SU-DHL-6 (cell line): ENCODE data around the gene RHOT2.

Experiments used
- H2AFZ ChIP-seq: fragments of 200-600 bp; sonication (generic); 2 replicates; pipeline ENCODE4 v1.6.1; 2014; ENCODE audit warnings: low read depth, mild to moderate bottlenecking, moderate library complexity, mixed read lengths, antibody characterized with exemption, low read length; ENCODE audit not compliant: severe bottlenecking
- H3F3A ChIP-seq: fragments of 200-600 bp; shearing (Covaris generic); 2 replicates; pipeline ENCODE4 v1.6.0; 2016; ENCODE audit warnings: antibody characterized with exemption, mild to moderate bottlenecking; ENCODE audit not compliant: insufficient read depth
- H3K27ac ChIP-seq: fragments of 200-600 bp; sonication (generic); 2 replicates; pipeline ENCODE4 v1.5.1; 2016; ENCODE audit warnings: low read depth, mild to moderate bottlenecking, low read length, moderate library complexity, mixed read lengths
- H3K27me3 ChIP-seq: fragments of 200-600 bp; sonication (generic), shearing (Covaris generic); 2 replicates; pipeline ENCODE4 v1.6.0; 2014; ENCODE audit warnings: mild to moderate bottlenecking, low read length
- H3K36me3 ChIP-seq: fragments of 200-600 bp; sonication (generic); 2 replicates; pipeline ENCODE4 v1.6.1; 2014; ENCODE audit warnings: mild to moderate bottlenecking, low read length, mixed read lengths
- H3K4me2 ChIP-seq: fragments of 300-600, 200-600 bp; shearing (Covaris generic), sonication (generic); 2 replicates; pipeline ENCODE4 v1.6.0; 2014; ENCODE audit warnings: low read length, low read depth, mild to moderate bottlenecking; ENCODE audit not compliant: poor library complexity, severe bottlenecking
- H3K4me3 ChIP-seq: fragments of 200-600 bp; sonication (generic); 2 replicates; pipeline ENCODE4 v1.5.1; 2014; ENCODE audit warnings: antibody characterized with exemption, low read length, mild to moderate bottlenecking, mixed read lengths; ENCODE audit not compliant: insufficient read depth, poor library complexity, severe bottlenecking
- H3K79me2 ChIP-seq: fragments of 200-600 bp; sonication (generic); 2 replicates; pipeline ENCODE4 v1.6.1; 2014; ENCODE audit warnings: mild to moderate bottlenecking, low read length, moderate library complexity; ENCODE audit not compliant: insufficient read depth
- H3K9ac ChIP-seq: fragments of 200-600 bp; sonication (generic); 2 replicates; pipeline ENCODE4 v1.7.0; 2014; ENCODE audit warnings: mild to moderate bottlenecking, low read length
- H3K9me2 ChIP-seq: fragments of 200-600 bp; sonication (generic); replicated peaks from 2 replicates; pipeline ENCODE4 v1.6.1; 2014; ENCODE audit warnings: low read length; ENCODE audit not compliant: insufficient read depth
- H3K9me3 ChIP-seq: fragments of 200-600 bp; sonication (generic); 2 replicates; pipeline ENCODE4 v1.6.1; 2014; ENCODE audit warnings: low read length, mixed read lengths; ENCODE audit not compliant: insufficient read depth
- H4K20me1 ChIP-seq: fragments of 200-600 bp; sonication (generic); 2 replicates; pipeline ENCODE4 v1.6.1; 2014; ENCODE audit warnings: low read depth, mild to moderate bottlenecking, antibody characterized with exemption, low read length, moderate library complexity, mixed read lengths
- EZH2phosphoT487 ChIP-seq: fragments of 200-600 bp; sonication (generic), shearing (Covaris generic); conservative IDR thresholded peaks from 2 replicates; pipeline ENCODE4 v1.6.1; 2018; ENCODE audit warnings: mild to moderate bottlenecking, antibody characterized with exemption, low read length, moderate library complexity, mixed read lengths
- TF ChIP-seq, protein P1 (sequence below): fragments of 200-600 bp; sonication (generic); IDR thresholded peaks from one replicate; pipeline ENCODE4 v1.5.1; 2017; ENCODE audit warnings: antibody characterized with exemption, mild to moderate bottlenecking, low read length, moderate library complexity; ENCODE audit not compliant: insufficient read depth, poor library complexity, severe bottlenecking

Gene RHOT2

DNA sequence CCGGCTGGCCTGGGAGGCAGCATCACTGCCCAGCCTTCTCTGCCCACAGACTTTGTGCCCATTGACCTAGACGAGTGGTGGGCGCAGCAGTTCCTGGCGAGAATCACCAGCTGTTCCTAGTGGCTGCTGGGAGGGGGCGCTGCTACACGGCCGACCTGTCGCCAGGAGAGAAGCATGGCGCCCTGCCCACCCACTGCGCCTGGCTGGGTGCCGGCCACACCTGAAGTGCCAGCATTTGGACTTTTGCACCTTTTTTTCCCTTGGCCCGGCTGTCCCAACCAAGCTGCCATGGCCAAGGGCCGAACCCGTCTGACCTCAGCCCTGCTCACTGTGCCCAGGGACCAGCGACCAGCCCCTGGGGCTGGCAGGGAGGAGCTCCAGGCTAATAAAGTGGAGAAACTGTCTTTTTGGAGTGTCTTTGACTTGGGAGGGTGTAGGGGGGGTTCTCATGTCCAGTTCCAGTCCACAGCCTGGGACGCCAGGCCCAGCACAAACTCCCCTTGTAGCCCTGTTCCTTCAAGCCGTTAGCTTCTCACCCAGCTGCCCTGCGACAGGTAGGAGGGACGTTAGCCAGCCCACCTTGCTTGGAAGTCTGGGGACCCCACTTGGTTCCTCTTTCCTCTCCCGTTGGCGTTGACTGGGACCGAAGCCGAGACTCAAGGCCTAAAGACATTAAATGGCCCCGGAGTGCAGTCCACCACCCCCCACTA is 19.7 kb upstream of the RHOT2 start:
- peak overlapping the region; percentile 68 for H3K4me3 ChIP-seq
- H4K20me1 ChIP-seq = no peaks in the 10 kb centered on the region
- no peak overlapping the region for H2AFZ ChIP-seq
- H3K9ac ChIP-seq = peak overlapping the region; percentile 88
- no peaks in the 10 kb centered on the region for H3K36me3 ChIP-seq
- no peaks in the 10 kb centered on the region for H3K27me3 ChIP-seq
- peak overlapping the region; percentile 66 for H3K27ac ChIP-seq
- H3K9me2 ChIP-seq = no peaks in the 10 kb centered on the region
- H3K9me3 ChIP-seq = no peaks in the 10 kb centered on the region
- peaks cover 9% of the 10 kb centered on the region; the same call in 1 of the 2 replicates for H3K79me2 ChIP-seq
- H3F3A ChIP-seq = peaks cover 12% of the 10 kb centered on the region
- peak overlapping the region; percentile 74 for H3K4me2 ChIP-seq
- TF ChIP-seq, protein P1, sequence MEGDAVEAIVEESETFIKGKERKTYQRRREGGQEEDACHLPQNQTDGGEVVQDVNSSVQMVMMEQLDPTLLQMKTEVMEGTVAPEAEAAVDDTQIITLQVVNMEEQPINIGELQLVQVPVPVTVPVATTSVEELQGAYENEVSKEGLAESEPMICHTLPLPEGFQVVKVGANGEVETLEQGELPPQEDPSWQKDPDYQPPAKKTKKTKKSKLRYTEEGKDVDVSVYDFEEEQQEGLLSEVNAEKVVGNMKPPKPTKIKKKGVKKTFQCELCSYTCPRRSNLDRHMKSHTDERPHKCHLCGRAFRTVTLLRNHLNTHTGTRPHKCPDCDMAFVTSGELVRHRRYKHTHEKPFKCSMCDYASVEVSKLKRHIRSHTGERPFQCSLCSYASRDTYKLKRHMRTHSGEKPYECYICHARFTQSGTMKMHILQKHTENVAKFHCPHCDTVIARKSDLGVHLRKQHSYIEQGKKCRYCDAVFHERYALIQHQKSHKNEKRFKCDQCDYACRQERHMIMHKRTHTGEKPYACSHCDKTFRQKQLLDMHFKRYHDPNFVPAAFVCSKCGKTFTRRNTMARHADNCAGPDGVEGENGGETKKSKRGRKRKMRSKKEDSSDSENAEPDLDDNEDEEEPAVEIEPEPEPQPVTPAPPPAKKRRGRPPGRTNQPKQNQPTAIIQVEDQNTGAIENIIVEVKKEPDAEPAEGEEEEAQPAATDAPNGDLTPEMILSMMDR = peak; percentile 82
- TF ChIP-seq EZH2phosphoT487 = no peak

- Histone ChIP-seq H3K4me3 (peak within 1 kb of the TSS; percentile 68), H3K9me3 (no peaks in the 10 kb centered on the region), H3K9me2 (no peaks in the 10 kb centered on the region), H3K27ac (peak within 1 kb of the TSS; percentile 66), H3K27me3 (no peaks in the 10 kb centered on the region), H3K79me2 (peaks cover 6% of the 10 kb centered on the region; the same call in 1 of the 2 replicates), H3K4me2 (peak within 1 kb of the TSS; percentile 74), H2AFZ (peak within 1 kb of the TSS; percentile 43), H4K20me1 (no peaks in the 10 kb centered on the region), H3K9ac (peak within 1 kb of the TSS; percentile 88), H3F3A (peaks cover 9% of the 10 kb centered on the region; the same call in 1 of the 2 replicates), H3K36me3 (no peaks in the 10 kb centered on the region)
- TF ChIP-seq EZH2phosphoT487 = no peak
- TF ChIP-seq, protein P1 = no peak
Measured at GRCh38 chr16:648781-649589, 18.9 kb upstream of the RHOT2 start, which contains the start of gene WDR90. WDR90 (plus strand) TSS chr16:649365; CDS start chr16:649417, 52 bp downstream.

DNA sequence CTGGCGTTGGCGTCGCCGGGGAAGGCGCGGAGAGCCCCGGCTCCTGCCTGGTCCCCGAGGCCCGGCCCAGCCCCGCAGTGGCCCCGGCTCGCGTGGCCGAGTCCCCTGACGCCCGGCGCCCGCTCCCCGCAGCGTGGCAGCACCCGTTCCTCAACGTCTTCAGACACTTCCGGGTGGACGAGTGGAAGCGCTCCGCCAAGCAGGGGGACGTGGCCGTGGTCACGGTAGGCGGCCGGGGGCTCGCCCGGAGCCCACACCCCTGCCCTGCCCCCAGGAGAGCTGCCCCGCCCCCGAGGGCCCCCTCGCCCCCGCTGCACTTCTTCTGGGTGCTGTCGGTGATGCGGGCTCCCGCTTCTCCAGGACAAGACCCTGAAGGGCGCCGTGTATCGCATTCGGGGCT is 18.3 kb upstream of the RHOT2 start:
- Histone ChIP-seq H3K4me2 (peak overlapping the region; percentile 74), H3F3A (peaks cover 9% of the 10 kb centered on the region; the same call in 1 of the 2 replicates), H4K20me1 (no peaks in the 10 kb centered on the region), H3K9me2 (no peaks in the 10 kb centered on the region), H3K79me2 (peaks cover 6% of the 10 kb centered on the region; the same call in 1 of the 2 replicates), H2AFZ (peak overlapping the region; percentile 43), H3K9ac (peak overlapping the region; percentile 88), H3K9me3 (no peaks in the 10 kb centered on the region), H3K36me3 (no peaks in the 10 kb centered on the region), H3K27ac (peak overlapping the region; percentile 54), H3K4me3 (peak overlapping the region; percentile 68), H3K27me3 (no peaks in the 10 kb centered on the region)
- TF ChIP-seq, protein P1 = no peak
- TF ChIP-seq EZH2phosphoT487 = no peak
